Liver (tissue), 3 donors: ENCODE data around the gene BPGM.

ENCODE experiments used
- CTCF ChIP-seq: fragments of 150-350 bp; IDR thresholded peaks from 2 replicates; pipeline ENCODE4 v1.5.1; 2017; ENCODE audit warnings: improper control_type of control experiment, low read depth, low read length; ENCODE audit not compliant: missing input control
- EGR1 ChIP-seq, 2 donors: IDR thresholded peaks; 2 replicates each; pipeline ENCODE4 v1.6.1; 2016 to 2018; ENCODE audit warnings: antibody characterized with exemption in 2 of 2, low read depth in 2 of 2
- HNF4G ChIP-seq: IDR thresholded peaks from 2 replicates; pipeline ENCODE4 v1.6.1; 2016; ENCODE audit warnings: antibody characterized with exemption
- RAD21 ChIP-seq, 2 donors: IDR thresholded peaks; 2 replicates each; pipeline ENCODE4 v1.6.1; 2016; ENCODE audit warnings: antibody characterized with exemption in 2 of 2, mild to moderate bottlenecking in 2 of 2
- TAF1 ChIP-seq: conservative IDR thresholded peaks from 2 replicates; pipeline ENCODE4 v1.6.1; 2016; ENCODE audit warnings: antibody characterized with exemption, mild to moderate bottlenecking
- YY1 ChIP-seq: IDR thresholded peaks from 2 replicates; pipeline ENCODE4 v1.6.1; 2016; ENCODE audit warnings: antibody characterized with exemption, mild to moderate bottlenecking
- TF ChIP-seq, protein P1 (sequence below): IDR thresholded peaks from 2 replicates; pipeline ENCODE4 v1.6.1; 2016; ENCODE audit warnings: antibody characterized with exemption
- donor health status: healthy.
- donor health status: healthy.

GRCh38 chr7:134662871-134663205 is 16.2 kb downstream of the BPGM start:
- TF ChIP-seq, protein P1, sequence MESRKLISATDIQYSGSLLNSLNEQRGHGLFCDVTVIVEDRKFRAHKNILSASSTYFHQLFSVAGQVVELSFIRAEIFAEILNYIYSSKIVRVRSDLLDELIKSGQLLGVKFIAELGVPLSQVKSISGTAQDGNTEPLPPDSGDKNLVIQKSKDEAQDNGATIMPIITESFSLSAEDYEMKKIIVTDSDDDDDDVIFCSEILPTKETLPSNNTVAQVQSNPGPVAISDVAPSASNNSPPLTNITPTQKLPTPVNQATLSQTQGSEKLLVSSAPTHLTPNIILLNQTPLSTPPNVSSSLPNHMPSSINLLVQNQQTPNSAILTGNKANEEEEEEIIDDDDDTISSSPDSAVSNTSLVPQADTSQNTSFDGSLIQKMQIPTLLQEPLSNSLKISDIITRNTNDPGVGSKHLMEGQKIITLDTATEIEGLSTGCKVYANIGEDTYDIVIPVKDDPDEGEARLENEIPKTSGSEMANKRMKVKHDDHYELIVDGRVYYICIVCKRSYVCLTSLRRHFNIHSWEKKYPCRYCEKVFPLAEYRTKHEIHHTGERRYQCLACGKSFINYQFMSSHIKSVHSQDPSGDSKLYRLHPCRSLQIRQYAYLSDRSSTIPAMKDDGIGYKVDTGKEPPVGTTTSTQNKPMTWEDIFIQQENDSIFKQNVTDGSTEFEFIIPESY: no peak
- no peak for TF ChIP-seq CTCF
- TF ChIP-seq EGR1 (IDR thresholded peaks at IDR 0.05; ENCODE audit: low read depth in 2 of 2): no peak
- TF ChIP-seq YY1: no peak
- no peak for TF ChIP-seq TAF1
- no peak for TF ChIP-seq RAD21 (IDR thresholded peaks at IDR 0.05)
- no peak for TF ChIP-seq HNF4G
